Neutrophil (primary cell): ENCODE data around the gene MEF2C.

Experiments
- H3K27ac ChIP-seq: fragments of 200-600 bp; sonication (generic); 2 replicates; pipeline ENCODE4 v1.5.1; 2016; ENCODE audit warnings: mild to moderate bottlenecking, moderate library complexity
- H3K27me3 ChIP-seq: fragments of 200-600 bp; sonication (generic); 2 replicates; pipeline ENCODE4 v1.6.0; 2016; ENCODE audit warnings: mild to moderate bottlenecking
- H3K36me3 ChIP-seq: fragments of 200-600 bp; sonication (generic); 2 replicates; pipeline ENCODE4 v1.5.1; 2017
- H3K4me1 ChIP-seq, 2 experiments: fragments of 200-600 bp in 1 of 2; sonication (generic) in 1 of 2; 1 replicate in 1 of 2; 2 replicates in 1 of 2; pipeline versions ENCODE4 v1.5.1 to v1.6.1; 2013 to 2016; ENCODE audit warnings: low read depth in 1 of 2, low read length in 1 of 2, mild to moderate bottlenecking in 1 of 2, moderate library complexity in 1 of 2; ENCODE audit not compliant: control insufficient read depth in 1 of 2, insufficient read depth in 1 of 2
- H3K4me3 ChIP-seq, 2 experiments: fragments of 200-600 bp in 1 of 2; sonication (generic) in 1 of 2; 1 replicate in 1 of 2; 2 replicates in 1 of 2; pipeline ENCODE4 v1.5.1; 2013 to 2016; ENCODE audit warnings: low read depth in 1 of 2, low read length in 1 of 2, mild to moderate bottlenecking in 1 of 2, moderate library complexity in 1 of 2
- H3K9me3 ChIP-seq: fragments of 200-600 bp; sonication (generic); 2 replicates; pipeline ENCODE4 v1.5.1; 2016
- TF ChIP-seq, protein P1 (sequence below): fragments of 200-600 bp; sonication (generic); IDR thresholded peaks from 2 replicates; pipeline ENCODE4 v1.5.1; 2016; ENCODE audit warnings: antibody characterized with exemption

Gene MEF2C

DNA sequence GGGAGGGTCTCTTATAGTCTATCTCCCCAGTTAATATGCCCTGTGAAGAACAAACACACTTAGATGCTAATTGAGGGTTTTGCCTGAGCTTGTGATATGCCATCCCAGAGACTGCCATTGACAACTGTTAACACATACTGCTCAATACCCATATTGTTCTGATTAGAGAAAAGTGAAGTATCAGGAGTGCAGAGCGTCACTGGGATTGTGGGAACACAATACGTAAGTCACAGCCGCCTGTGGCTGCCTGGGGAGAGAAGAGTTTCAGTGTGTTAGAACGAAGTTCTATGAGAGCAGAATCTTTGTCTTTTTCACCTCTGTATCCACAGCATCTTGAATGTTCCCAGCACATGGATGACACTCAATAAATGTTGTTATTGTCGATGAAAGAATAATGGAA, 110.2 kb downstream of the MEF2C start:
- no peaks in the 10 kb centered on the region for H3K27me3 ChIP-seq
- no peaks in the 10 kb centered on the region for H3K4me1 ChIP-seq
- H3K9me3 ChIP-seq, result no peaks in the 10 kb centered on the region
- no peak overlapping the region for H3K27ac ChIP-seq
- H3K4me3 ChIP-seq, result no peak overlapping the region
- no peaks in the 10 kb centered on the region for H3K36me3 ChIP-seq
- TF ChIP-seq, protein P1, sequence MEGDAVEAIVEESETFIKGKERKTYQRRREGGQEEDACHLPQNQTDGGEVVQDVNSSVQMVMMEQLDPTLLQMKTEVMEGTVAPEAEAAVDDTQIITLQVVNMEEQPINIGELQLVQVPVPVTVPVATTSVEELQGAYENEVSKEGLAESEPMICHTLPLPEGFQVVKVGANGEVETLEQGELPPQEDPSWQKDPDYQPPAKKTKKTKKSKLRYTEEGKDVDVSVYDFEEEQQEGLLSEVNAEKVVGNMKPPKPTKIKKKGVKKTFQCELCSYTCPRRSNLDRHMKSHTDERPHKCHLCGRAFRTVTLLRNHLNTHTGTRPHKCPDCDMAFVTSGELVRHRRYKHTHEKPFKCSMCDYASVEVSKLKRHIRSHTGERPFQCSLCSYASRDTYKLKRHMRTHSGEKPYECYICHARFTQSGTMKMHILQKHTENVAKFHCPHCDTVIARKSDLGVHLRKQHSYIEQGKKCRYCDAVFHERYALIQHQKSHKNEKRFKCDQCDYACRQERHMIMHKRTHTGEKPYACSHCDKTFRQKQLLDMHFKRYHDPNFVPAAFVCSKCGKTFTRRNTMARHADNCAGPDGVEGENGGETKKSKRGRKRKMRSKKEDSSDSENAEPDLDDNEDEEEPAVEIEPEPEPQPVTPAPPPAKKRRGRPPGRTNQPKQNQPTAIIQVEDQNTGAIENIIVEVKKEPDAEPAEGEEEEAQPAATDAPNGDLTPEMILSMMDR, result no peak

DNA sequence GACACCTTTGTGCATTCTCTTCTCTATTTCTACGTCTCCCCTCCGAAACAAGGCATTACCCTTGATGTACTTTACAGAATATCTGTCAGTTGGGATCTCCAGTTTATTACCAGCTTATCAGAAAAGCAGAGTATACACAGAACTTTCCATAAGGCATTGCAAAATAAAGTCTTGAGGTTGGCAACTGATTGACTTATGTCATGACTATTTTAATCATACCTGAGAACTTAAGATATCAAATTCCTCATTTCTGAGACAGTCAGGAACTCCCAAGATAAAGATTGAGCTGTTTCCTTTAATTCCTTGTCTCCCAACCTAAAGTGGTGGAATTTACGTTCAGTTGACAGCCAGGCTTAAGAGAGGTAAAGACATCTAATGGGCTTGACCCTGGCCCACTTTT, 110.9 kb downstream of the MEF2C start:
- no peaks in the 10 kb centered on the region for H3K9me3 ChIP-seq
- no peak overlapping the region for H3K4me3 ChIP-seq
- TF ChIP-seq, protein P1, result no peak
- H3K36me3 ChIP-seq, result no peaks in the 10 kb centered on the region
- H3K27me3 ChIP-seq, result no peaks in the 10 kb centered on the region
- no peak overlapping the region for H3K27ac ChIP-seq
- no peaks in the 10 kb centered on the region for H3K4me1 ChIP-seq

DNA sequence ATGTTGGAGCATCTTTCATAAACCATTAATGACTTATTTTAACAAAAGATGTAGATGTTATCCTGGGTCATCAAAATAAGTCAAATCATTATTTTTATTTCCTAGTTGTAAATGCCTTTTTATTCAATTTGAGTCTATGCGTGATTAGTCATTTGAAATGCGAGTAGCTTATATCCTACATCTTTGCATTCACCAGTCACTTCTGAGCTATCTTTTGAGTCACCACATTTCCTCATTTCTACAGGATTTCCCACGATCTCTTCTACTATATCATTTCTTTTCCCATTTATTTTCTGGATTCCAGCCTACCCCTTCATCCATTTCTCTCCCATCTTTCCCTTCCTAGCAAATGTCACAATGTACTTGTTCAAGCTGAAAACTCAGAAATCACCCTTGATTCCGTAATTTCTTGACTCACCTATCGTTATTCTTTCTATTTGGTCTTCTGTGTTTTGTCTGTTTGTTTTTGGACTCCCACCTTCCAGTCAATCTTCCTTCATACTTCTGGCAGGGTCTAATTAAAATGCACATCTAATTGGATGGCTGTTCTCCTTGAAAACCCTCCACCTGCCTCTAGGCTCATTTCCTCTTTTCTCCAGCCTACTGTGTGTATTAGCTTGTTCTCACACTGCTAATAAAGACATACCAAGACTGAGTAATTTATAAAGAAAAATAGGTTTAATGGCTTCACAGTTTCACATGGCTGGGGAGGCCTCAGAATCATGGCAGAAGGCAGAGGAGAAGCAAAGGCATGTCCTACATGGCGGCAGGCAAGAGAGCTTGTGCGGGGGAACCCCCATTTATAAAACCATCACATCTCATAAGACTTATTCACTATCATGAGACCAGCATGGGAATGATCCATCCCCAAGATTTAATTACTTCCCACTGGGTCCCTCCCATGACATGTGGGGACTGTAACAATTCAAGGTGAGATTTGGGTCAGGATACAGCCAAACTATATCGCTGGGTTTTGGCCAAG, 112.4 kb downstream of the MEF2C start:
- Histone ChIP-seq H3K9me3 (no peaks in the 10 kb centered on the region), H3K27me3 (no peaks in the 10 kb centered on the region), H3K27ac (no peak overlapping the region), H3K36me3 (no peaks in the 10 kb centered on the region), H3K4me1 (no peaks in the 10 kb centered on the region), H3K4me3 (no peak overlapping the region)
- TF ChIP-seq, protein P1, result no peak

DNA sequence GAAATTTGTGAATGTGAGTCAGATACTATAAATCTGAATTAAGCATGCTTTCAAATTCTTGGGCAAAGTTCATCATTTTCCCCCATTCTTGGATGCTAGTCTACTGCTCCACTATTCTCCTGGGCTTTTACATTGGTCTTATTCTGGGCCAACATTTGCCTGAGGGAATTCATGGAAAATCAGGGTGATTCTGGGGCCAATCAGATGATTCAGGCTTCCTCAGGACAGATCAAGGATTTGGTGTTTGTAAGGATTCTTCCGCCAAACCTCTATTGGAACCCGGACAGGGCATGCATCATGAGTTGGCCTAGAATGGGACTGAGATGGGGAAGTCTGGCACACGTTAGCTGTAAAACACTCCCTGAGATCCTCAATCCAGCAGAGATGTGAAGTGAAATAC, 113.8 kb downstream of the MEF2C start:
- Histone ChIP-seq H3K36me3 (no peaks in the 10 kb centered on the region), H3K9me3 (no peaks in the 10 kb centered on the region), H3K4me3 (no peak overlapping the region), H3K4me1 (no peaks in the 10 kb centered on the region), H3K27ac (no peak overlapping the region), H3K27me3 (no peaks in the 10 kb centered on the region)
- TF ChIP-seq, protein P1, result no peak

DNA sequence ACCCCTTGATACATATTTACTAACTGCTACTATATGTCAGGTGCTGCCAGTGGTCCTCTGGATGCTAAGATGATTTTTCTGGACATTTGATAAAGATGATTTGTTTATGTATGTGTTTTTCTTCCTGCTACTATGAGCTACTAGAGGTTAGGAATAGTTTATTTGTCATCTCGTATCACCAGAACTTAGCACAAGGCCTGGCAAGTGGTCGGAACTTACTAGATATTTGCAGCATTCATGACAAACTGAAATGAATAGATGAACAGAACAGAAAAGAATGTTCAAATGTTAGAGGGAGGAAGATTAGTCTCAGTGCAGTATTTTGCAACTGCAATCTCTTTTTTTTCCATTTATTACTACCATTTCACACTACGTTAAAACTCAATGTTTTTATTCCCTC, 114.6 kb downstream of the MEF2C start:
- H3K27me3 ChIP-seq, result no peaks in the 10 kb centered on the region
- H3K4me1 ChIP-seq, result no peaks in the 10 kb centered on the region
- no peaks in the 10 kb centered on the region for H3K9me3 ChIP-seq
- no peaks in the 10 kb centered on the region for H3K36me3 ChIP-seq
- TF ChIP-seq, protein P1, result no peak
- H3K4me3 ChIP-seq, result no peak overlapping the region
- H3K27ac ChIP-seq, result no peak overlapping the region
